ENCODE measurements around the gene SWI5. TPM values are rescaled to one million over a fixed set of nuclear protein-coding genes. Genes with fewer than 3 reads are reported as not detected.
A peak's percentile ranks its signal among the peaks of the same experiment; 100 is the strongest.

The SWI5 gene
- total RNA-seq, 2 donors from 2014 or later: 34.8 to 38.5 TPM

DNA sequence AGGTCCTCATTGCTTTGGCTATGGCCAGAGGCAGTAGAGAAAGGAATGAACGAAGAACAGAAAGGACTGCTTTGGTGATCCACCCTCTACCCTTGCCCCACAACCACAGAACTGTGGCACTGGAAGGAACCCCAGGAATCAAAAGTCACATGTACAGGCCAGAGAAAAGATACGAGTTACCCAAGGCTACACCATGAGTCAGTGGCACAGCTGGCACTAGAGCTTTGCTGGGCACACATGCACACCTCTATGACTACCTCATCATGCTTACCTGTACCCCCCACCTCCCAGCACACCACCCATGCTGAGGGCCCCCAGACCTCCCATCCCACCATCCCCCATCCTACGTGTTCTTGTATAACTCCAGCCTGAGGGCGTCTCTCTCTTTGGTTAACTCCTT, 13.4 kb upstream of the SWI5 start:
- TF ChIP-seq POLR2A (IDR thresholded peaks at IDR 0.05) (no peak), POLR2AphosphoS5 (IDR thresholded peaks at IDR 0.05) (no peak)
- TF ChIP-seq, protein P1, sequence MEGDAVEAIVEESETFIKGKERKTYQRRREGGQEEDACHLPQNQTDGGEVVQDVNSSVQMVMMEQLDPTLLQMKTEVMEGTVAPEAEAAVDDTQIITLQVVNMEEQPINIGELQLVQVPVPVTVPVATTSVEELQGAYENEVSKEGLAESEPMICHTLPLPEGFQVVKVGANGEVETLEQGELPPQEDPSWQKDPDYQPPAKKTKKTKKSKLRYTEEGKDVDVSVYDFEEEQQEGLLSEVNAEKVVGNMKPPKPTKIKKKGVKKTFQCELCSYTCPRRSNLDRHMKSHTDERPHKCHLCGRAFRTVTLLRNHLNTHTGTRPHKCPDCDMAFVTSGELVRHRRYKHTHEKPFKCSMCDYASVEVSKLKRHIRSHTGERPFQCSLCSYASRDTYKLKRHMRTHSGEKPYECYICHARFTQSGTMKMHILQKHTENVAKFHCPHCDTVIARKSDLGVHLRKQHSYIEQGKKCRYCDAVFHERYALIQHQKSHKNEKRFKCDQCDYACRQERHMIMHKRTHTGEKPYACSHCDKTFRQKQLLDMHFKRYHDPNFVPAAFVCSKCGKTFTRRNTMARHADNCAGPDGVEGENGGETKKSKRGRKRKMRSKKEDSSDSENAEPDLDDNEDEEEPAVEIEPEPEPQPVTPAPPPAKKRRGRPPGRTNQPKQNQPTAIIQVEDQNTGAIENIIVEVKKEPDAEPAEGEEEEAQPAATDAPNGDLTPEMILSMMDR (IDR thresholded peaks at IDR 0.05): no peak
- no peak overlapping the region for H3K4me3 ChIP-seq
- WGBS: 81% methylated on average over 4 of the region's 4 CpGs

DNA sequence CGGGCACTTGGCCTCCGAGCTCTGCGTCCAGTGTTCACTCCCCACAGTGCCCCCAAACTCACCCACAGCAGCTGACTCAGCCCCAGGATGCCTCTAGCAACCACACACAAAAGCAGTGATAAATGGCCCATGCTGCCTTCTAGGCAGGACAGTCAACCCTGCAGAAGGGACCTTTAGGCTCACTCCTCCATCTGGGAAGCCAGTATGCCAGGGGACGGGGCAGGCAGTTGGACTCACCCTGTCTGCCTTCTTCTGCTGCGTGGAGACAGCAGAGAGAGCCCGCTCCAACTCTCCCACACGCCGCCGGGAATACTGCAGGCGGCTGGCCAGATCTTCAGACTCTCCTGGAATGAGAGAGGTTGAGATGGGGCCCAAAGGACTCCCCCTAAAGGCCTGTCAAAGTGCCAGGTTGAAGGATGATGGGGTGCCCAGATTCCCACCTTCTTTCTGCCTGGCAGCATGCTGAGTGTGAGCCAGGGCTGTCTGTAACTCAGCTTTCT, 10.7 kb upstream of the SWI5 start:
- TF ChIP-seq POLR2A (IDR thresholded peaks at IDR 0.05): no peak
- TF ChIP-seq, protein P1 (IDR thresholded peaks at IDR 0.05): no peak
- no peak for TF ChIP-seq POLR2AphosphoS5 (IDR thresholded peaks at IDR 0.05)
- H3K9me3 ChIP-seq: no peaks in the 10 kb centered on the region
- no peak overlapping the region for H3K4me3 ChIP-seq
- WGBS: 92% methylated on average over 10 of the region's 10 CpGs
- no peak overlapping the region for H3K27ac ChIP-seq
- no peaks in the 10 kb centered on the region for H3K27me3 ChIP-seq (replicated peaks; ENCODE audit: insufficient read depth)
- intact Hi-C loops (cut with DNase I): no loop called here
- peaks cover 14 to 20% of the 10 kb centered on the region in 2 donors for H3K36me3 ChIP-seq
- DNase-seq (ENCODE audit: low spot score): no peak
- no peaks in the 10 kb centered on the region for H3K4me1 ChIP-seq (replicated peaks)

More for the DNA sequence above, 13.4 kb upstream of the SWI5 start:
- Histone ChIP-seq H3K36me3 (peaks cover 37 to 46% of the 10 kb centered on the region in 2 donors), H3K4me1 (replicated peaks) (no peaks in the 10 kb centered on the region), H3K9me3 (no peaks in the 10 kb centered on the region), H3K27me3 (replicated peaks; ENCODE audit: insufficient read depth) (no peaks in the 10 kb centered on the region), H3K27ac (no peak overlapping the region)
- intact Hi-C loops (cut with DNase I): no loop called here
- DNase-seq (ENCODE audit: low spot score): no peak

DNA sequence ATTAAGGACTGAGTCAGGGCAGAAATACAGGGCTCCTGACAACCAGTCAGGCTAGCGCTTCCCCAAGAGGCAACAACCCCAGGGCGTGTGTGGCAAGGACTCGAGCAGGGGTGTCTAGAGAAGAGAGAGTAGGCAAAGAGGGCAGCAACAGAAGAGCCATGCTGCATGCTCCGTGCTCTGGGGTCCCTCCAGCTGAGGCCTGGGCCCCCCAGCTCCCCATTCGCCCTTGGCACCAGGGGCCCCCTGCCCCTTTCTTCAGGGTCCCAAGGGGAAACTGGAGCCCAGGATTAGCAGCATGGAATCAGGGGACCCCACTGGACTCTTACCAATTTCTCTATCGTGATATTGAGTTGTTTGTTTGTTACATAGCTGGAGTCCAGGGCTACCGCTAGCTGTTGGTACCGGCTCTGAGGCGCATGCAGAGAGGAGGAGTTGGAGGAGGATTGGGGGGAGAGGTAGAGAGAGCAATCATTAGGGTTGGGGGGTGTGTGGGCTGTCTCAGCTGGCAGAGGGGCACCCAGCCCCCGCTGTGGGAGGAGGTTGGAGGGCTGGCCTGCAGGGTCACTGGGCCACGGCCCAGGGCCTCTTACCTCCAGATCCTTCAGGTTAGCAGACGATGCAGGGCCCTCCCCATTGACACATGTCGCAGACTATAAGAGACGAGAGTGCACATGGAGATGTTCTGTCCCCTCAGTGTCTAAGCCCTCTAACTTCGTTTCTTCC, 9.0 kb upstream of the SWI5 start:
- H3K36me3 ChIP-seq: peaks cover 11 to 17% of the 10 kb centered on the region in 2 donors

DNA sequence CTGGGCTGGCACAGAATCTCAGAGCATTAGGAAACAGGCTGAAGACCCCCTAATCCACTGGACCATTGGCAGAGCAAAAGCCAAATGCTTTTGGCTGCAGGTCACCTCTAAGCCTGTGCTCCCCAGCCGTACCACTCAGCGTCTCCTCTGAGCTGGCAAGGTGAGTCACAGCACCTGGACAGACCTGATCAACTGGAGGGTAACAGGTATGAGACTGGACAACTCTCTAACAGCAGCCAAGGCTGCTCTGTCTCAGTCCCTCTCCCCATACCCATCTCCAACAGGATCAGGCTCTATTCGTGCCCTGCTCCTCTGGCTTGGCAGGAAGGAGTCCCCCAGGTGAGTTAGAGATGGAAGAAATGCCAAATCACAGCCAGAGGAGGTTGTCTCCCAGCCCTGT, 5.0 kb upstream of the SWI5 start:
- peaks cover 12% of the 10 kb centered on the region for H3K4me1 ChIP-seq (replicated peaks)
- intact Hi-C loops (cut with DNase I): loop anchor here (10.0 kb wide), 1 partner anchor 76 kb away; the partner anchor contains the start of gene CIZ1
- peaks cover 6 to 7% of the 10 kb centered on the region in 2 donors for H3K36me3 ChIP-seq
- peak overlapping the region in 1 of 2 donors; percentile 43 for H3K27ac ChIP-seq
- no peaks in the 10 kb centered on the region for H3K9me3 ChIP-seq
- 48% methylated on average over 3 of the region's 3 CpGs for WGBS
- DNase-seq (ENCODE audit: low spot score): peak; percentile 38
- H3K27me3 ChIP-seq (replicated peaks; ENCODE audit: insufficient read depth): no peaks in the 10 kb centered on the region
- TF ChIP-seq, protein P1 (IDR thresholded peaks at IDR 0.05): no peak
- TF ChIP-seq POLR2AphosphoS5 (IDR thresholded peaks at IDR 0.05) (peak; percentile 25), POLR2A (IDR thresholded peaks at IDR 0.05) (no peak)
- no peak overlapping the region for H3K4me3 ChIP-seq

More for the DNA sequence above, 9.0 kb upstream of the SWI5 start:
- H3K27me3 ChIP-seq (replicated peaks; ENCODE audit: insufficient read depth): no peaks in the 10 kb centered on the region
- no peak overlapping the region for H3K4me3 ChIP-seq
- no peak for DNase-seq (ENCODE audit: low spot score)
- 91% methylated on average over 15 of the region's 15 CpGs for WGBS
- H3K4me1 ChIP-seq (replicated peaks): peaks cover 7% of the 10 kb centered on the region
- intact Hi-C loops (cut with DNase I): no loop called here
- no peak for TF ChIP-seq POLR2A (IDR thresholded peaks at IDR 0.05)
- TF ChIP-seq POLR2AphosphoS5 (IDR thresholded peaks at IDR 0.05): no peak
- TF ChIP-seq, protein P1 (IDR thresholded peaks at IDR 0.05): no peak
- no peak overlapping the region for H3K27ac ChIP-seq
- H3K9me3 ChIP-seq: no peaks in the 10 kb centered on the region

Data from prostate gland (tissue), 2 donors.